K562 (cell line): ENCODE measurements around the gene CABLES1.

ENCODE experiments used
- AFF4 ChIP-seq: sonication (generic); formaldehyde crosslinking; IDR thresholded peaks from 2 replicates; pipeline ENCODE4 v1.8.0; 2023; ENCODE audit warnings: mild to moderate bottlenecking, missing genetic modification reagents
- CHD4 ChIP-seq: fragments of 200-600 bp; sonication (generic); IDR thresholded peaks from 3 replicates; pipeline ENCODE4 v1.6.1; 2012; ENCODE audit warnings: low read depth, mild to moderate bottlenecking, mixed read lengths, low read length, inconsistent platforms; ENCODE audit not compliant: insufficient read depth, insufficient replicate concordance, poor library complexity, severe bottlenecking
- DMBX1 ChIP-seq: fragments of 250-450 bp; sonication (Bioruptor Pico); IDR thresholded peaks from 2 replicates; pipeline ENCODE4 v1.8.0; 2022; ENCODE audit warnings: inconsistent platforms, mild to moderate bottlenecking, moderate library complexity, borderline replicate concordance
- FOXK1 ChIP-seq: sonication (generic); formaldehyde crosslinking; IDR thresholded peaks from 2 replicates; pipeline ENCODE4 v1.8.0; 2022; ENCODE audit warnings: missing genetic modification reagents, mild to moderate bottlenecking, borderline replicate concordance
- POLR2A ChIP-seq: fragments of 450-650 bp; conservative IDR thresholded peaks from 2 replicates; pipeline ENCODE4 v1.6.1; 2016
- RBM17 ChIP-seq: fragments of 200-400 bp; formaldehyde crosslinking; IDR thresholded peaks from 2 replicates; pipeline ENCODE4 v1.6.1; 2017; ENCODE audit warnings: low read depth, mild to moderate bottlenecking, low read length, borderline replicate concordance
- SRSF7 ChIP-seq: fragments of 200-400 bp; formaldehyde crosslinking; optimal IDR thresholded peaks from 2 replicates; pipeline ENCODE3; 2017; ENCODE audit warnings: mild to moderate bottlenecking, low read depth, low read length

DNA sequence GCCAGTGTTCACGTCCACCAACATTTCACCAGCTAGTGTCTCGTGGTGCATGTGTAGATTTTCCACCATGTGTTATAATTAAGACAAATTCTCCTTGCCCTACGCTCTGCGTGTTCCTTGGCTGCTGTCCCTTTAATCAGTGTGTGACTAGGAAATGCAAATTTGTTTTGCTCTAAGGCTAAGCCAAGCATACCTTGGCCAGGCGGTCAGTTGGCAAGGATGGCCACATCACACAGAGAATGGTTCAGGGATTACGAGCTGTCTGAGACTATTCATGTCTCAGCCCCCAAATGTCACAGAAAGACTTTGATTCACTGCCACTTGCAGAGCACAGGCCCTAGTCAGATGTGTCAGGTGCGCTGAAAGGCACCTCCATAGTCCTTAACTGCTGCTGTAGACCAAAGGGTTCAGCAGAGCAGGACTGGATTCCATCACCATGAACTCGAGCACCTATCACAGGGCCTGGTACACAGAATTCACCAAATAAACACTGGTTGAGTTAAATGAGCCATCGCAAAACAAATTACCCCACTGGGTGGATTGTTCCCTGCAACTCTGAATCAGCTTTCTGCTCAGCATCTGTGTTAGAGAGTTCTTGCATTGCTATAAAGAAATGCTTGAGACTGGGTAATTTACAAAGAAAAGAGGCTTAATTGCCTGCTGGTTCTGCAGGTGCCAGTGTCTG is 128.4 kb downstream of the CABLES1 start:
- TF ChIP-seq FOXK1: no peak
- TF ChIP-seq DMBX1 (CRISPR knock-in tag): no peak
- no peak for TF ChIP-seq RBM17
- no peak for TF ChIP-seq SRSF7
- TF ChIP-seq POLR2A: no peak
- TF ChIP-seq AFF4 (CRISPR knock-in tag): no peak
- no peak for TF ChIP-seq CHD4
